ENCODE results near the gene ANKS4B. TPM values are rescaled to one million over a fixed set of nuclear protein-coding genes. Genes with fewer than 3 reads are reported as not detected.
"Not testable (repeated sequence)": the region's sequence is repeated elsewhere in the genome, so short reads cannot be mapped to it uniquely, and the experiment has no call there.

ANKS4B gene
- total RNA-seq, 1 donor from 2014 or later: not detected

- no peak for DNase-seq (ENCODE audit: extremely low read depth, low read depth, low spot score)
Measured at GRCh38 chr16:21262779-21263639, 29.5 kb downstream of the ANKS4B start.

- no peak for DNase-seq (ENCODE audit: extremely low read depth, low read depth, low spot score)
Measured at GRCh38 chr16:21263640-21264570, 30.4 kb downstream of the ANKS4B start.

GRCh38 chr16:21264571-21265036 is 31.1 kb downstream of the ANKS4B start:
- no peak for DNase-seq (ENCODE audit: extremely low read depth, low read depth, low spot score)

- no peak for DNase-seq (ENCODE audit: extremely low read depth, low read depth, low spot score)
Measured at GRCh38 chr16:21265104-21265837, 31.8 kb downstream of the ANKS4B start.

GRCh38 chr16:21267298-21267697 is 33.8 kb downstream of the ANKS4B start:
- DNase-seq (ENCODE audit: extremely low read depth, low read depth, low spot score): no peak

- no peak for DNase-seq (ENCODE audit: extremely low read depth, low read depth, low spot score)
Measured at GRCh38 chr16:21268236-21268635, 34.7 kb downstream of the ANKS4B start.

GRCh38 chr16:21272253-21272652 is 38.8 kb downstream of the ANKS4B start:
- DNase-seq (ENCODE audit: extremely low read depth, low read depth, low spot score): no peak

- not testable (repeated sequence) for DNase-seq (ENCODE audit: extremely low read depth, low read depth, low spot score)
Measured at GRCh38 chr16:21272763-21273162, 39.3 kb downstream of the ANKS4B start.

GRCh38 chr16:21274172-21274726 is 40.8 kb downstream of the ANKS4B start:
- no peak for DNase-seq (ENCODE audit: extremely low read depth, low read depth, low spot score)

GRCh38 chr16:21275529-21275928 is 42.0 kb downstream of the ANKS4B start:
- DNase-seq (ENCODE audit: extremely low read depth, low read depth, low spot score): no peak

- DNase-seq (ENCODE audit: extremely low read depth, low read depth, low spot score): no peak
Measured at GRCh38 chr16:21276090-21276489, 42.6 kb downstream of the ANKS4B start.

- no peak for DNase-seq (ENCODE audit: extremely low read depth, low read depth, low spot score)
Measured at GRCh38 chr16:21277045-21277926, 43.8 kb downstream of the ANKS4B start.

GRCh38 chr16:21277927-21278706 is 44.6 kb downstream of the ANKS4B start, which contains the start of gene CRYM:
Gene CRYM (minus strand): TSS chr16:21278290. CDS start chr16:21278251, 39 bp downstream.
- no peak for DNase-seq (ENCODE audit: extremely low read depth, low read depth, low spot score)

GRCh38 chr16:21279501-21279900 is 46.0 kb downstream of the ANKS4B start:
- DNase-seq (ENCODE audit: extremely low read depth, low read depth, low spot score): no peak

GRCh38 chr16:21281698-21282389 is 48.3 kb downstream of the ANKS4B start:
- DNase-seq (ENCODE audit: extremely low read depth, low read depth, low spot score): no peak

GRCh38 chr16:21283521-21284289 is 50.2 kb downstream of the ANKS4B start:
- DNase-seq (ENCODE audit: extremely low read depth, low read depth, low spot score): no peak

GRCh38 chr16:21284414-21284813 is 50.9 kb downstream of the ANKS4B start:
- DNase-seq (ENCODE audit: extremely low read depth, low read depth, low spot score): no peak
